HG03558 (cell line): ENCODE data around the gene AMIGO2.

Experiments
- ATAC-seq: cut with Tn5 transposase; IDR thresholded peaks from one replicate; pipeline ENCODE4 v1.9.1; 2021; ENCODE audit warnings: moderate number of reproducible peaks; ENCODE audit not compliant: unreplicated experiment; ENCODE audit errors: extremely low read depth

AMIGO2 gene

GRCh38 chr12:47039756-47040155 is 40.0 kb downstream of the AMIGO2 start:
- ATAC-seq: no peak

GRCh38 chr12:47039079-47039478 is 40.7 kb downstream of the AMIGO2 start:
- no peak for ATAC-seq

- no peak for ATAC-seq
Observed at GRCh38 chr12:47038270-47038748, 41.5 kb downstream of the AMIGO2 start.

GRCh38 chr12:47035484-47035883 is 44.3 kb downstream of the AMIGO2 start:
- ATAC-seq: no peak

- ATAC-seq: no peak
Observed at GRCh38 chr12:47034661-47035060, 45.1 kb downstream of the AMIGO2 start.

- no peak for ATAC-seq
Observed at GRCh38 chr12:47033789-47034555, 45.8 kb downstream of the AMIGO2 start.

GRCh38 chr12:47033081-47033480 is 46.7 kb downstream of the AMIGO2 start:
- no peak for ATAC-seq

GRCh38 chr12:47032644-47033043 is 47.1 kb downstream of the AMIGO2 start:
- ATAC-seq: no peak

- ATAC-seq: no peak
Observed at GRCh38 chr12:47029903-47030302, 49.9 kb downstream of the AMIGO2 start.

- no peak for ATAC-seq
Observed at GRCh38 chr12:47028981-47029708, 50.6 kb downstream of the AMIGO2 start.

- no peak for ATAC-seq
Observed at GRCh38 chr12:47028186-47028585, 51.6 kb downstream of the AMIGO2 start.
